AG04449 (cell line): ENCODE results near the gene NPC1.

Experiments used
- CTCF ChIA-PET: fragments of 350-600 bp; formaldehyde crosslinking; extraction: SDS; loops from one replicate; lab custom pipeline; 2021; ENCODE audit warnings: antibody characterized with exemption; lab: Yijun Ruan, JAX
- POLR2A ChIA-PET: fragments of 400-600, 350-600 bp; formaldehyde crosslinking; extraction: SDS; loops from one replicate; lab custom pipeline; 2020; ENCODE audit warnings: antibody characterized with exemption, inconsistent platforms; lab: Yijun Ruan, JAX
- DNase-seq: peaks from one replicate; pipeline ENCODE4 v3.0.0-alpha.2; 2010; ENCODE audit warnings: low read depth, low spot score
- H3K4me3 ChIP-seq: 2 replicates; pipeline ENCODE4 v1.5.1; 2011; ENCODE audit warnings: low read depth, mild to moderate bottlenecking, control low read depth, low read length
- TF ChIP-seq, protein P1 (sequence below): IDR thresholded peaks from one replicate; pipeline ENCODE4 v1.5.1; 2011; ENCODE audit warnings: mild to moderate bottlenecking, moderate library complexity, low read length, control low read depth, inconsistent platforms; ENCODE audit not compliant: insufficient read depth; ENCODE audit errors: missing control alignments

The NPC1 gene

DNA sequence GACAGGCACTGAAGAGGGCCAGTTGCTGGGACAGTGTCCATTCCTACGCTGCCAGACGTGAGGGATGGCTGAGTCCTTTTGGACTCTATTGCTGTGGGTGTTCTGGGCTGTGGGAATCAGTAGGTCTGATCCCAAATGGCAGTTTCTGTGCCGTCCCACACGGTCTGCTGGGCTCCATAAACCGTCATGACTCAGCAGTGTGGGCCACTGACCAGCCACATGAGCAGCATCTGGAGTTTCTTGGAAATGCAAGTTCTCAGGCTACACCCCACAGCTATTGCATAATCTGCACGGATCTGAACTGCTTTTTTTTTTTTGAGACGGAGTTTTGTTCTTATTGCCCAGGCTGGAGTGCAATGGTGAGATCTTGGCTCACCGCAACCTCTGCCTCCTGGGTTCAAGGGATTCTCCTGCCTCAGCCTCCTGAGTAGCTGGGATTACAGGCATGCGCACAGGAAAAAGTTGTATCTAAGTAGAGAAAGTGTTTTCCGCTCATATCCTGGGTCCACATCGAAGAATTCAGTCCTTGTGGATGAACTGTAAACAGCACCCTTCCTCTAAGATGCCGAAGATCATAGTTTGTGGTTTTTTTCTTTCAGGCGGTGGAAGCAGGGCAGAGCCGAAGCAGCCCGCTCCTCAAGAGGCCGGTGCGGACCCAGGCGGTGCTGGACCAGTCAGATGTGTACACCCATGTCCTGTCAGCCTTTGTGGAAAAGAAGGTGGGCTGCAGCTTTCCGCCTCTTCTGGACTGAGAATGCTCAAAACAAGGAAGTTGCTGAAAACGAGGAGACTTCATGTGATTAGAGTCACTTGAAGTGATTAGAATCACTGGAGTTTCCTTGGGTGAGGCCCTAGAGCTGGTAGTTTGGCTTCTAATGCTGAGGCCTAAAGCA is 57.5 kb downstream of the NPC1 start:
- no peak for DNase-seq
- TF ChIP-seq, protein P1, sequence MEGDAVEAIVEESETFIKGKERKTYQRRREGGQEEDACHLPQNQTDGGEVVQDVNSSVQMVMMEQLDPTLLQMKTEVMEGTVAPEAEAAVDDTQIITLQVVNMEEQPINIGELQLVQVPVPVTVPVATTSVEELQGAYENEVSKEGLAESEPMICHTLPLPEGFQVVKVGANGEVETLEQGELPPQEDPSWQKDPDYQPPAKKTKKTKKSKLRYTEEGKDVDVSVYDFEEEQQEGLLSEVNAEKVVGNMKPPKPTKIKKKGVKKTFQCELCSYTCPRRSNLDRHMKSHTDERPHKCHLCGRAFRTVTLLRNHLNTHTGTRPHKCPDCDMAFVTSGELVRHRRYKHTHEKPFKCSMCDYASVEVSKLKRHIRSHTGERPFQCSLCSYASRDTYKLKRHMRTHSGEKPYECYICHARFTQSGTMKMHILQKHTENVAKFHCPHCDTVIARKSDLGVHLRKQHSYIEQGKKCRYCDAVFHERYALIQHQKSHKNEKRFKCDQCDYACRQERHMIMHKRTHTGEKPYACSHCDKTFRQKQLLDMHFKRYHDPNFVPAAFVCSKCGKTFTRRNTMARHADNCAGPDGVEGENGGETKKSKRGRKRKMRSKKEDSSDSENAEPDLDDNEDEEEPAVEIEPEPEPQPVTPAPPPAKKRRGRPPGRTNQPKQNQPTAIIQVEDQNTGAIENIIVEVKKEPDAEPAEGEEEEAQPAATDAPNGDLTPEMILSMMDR: no peak
- POLR2A ChIA-PET: no interaction called here
- CTCF ChIA-PET: interaction anchor here (1.0 to 3.9 kb wide), 3 partner anchors 8 to 18 kb away, joined by 3 to 17 read pairs (median 3); no protein-coding TSS in a partner anchor
- H3K4me3 ChIP-seq: no peak overlapping the region

DNA sequence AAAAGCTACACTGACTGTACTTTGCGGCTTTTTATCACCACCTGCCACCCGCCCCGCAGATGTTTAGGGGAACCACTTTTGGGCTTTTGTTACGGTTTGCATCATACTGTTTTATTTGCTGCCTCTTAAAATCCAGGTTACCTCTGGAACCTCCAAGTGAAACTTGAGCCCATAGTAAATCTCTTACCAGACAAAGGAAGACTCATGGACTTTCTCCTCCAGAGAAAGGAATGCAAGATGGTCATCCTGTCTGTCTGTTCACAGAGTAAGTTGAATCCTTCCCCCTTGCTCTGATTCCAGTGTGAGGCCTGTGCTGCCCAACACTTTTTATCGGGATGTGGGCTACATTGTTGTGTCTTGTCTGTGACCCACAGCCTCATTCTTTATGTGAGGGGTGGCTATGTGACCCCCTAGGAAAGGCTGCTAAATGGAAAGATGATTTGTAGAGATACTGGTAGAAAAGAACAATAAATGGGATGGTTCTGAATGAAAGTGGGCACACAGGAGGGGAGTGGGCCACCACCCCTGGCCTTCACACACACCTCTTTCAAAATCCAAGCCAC is 59.7 kb downstream of the NPC1 start:
- ChIA-PET CTCF (interaction anchor here (1.3 to 2.4 kb wide), 2 partner anchors 11 to 175 kb away, joined by 4 to 17 read pairs; no protein-coding TSS in a partner anchor), POLR2A (no interaction called here)
- TF ChIP-seq, protein P1: no peak

DNA sequence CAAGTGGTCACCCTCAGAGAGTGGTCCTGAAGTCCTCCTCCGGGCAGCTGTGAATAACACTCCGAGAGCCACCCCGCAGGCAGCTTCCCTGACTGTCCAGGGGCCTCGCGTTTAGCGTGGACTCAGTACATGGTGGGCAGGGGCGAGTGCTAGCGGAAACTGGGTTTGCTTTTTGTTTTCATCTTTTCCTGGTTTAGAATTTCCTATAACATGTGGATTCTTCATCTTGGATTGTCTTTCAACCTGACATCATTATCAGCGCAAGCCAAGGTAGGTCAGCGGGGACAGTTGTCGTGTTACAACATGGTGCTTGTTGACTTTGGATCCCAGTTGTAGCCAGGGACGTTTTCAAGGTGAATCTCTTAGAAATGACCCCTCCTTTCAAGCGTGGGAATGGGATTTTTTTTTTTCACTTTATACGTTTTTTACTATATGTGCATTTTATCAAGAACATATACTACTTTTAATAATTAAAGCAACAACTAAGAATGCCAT is 62.0 kb downstream of the NPC1 start:
- ChIA-PET CTCF (interaction anchor here (0.6 to 2.4 kb wide), 5 partner anchors 8 to 25 kb away, joined by 3 to 17 read pairs (median 9); no protein-coding TSS in a partner anchor), POLR2A (no interaction called here)
- H3K4me3 ChIP-seq: no peak overlapping the region
- TF ChIP-seq, protein P1: no peak
- DNase-seq: no peak

More for the DNA sequence above, 59.7 kb downstream of the NPC1 start:
- no peak for DNase-seq
- H3K4me3 ChIP-seq: no peak overlapping the region

DNA sequence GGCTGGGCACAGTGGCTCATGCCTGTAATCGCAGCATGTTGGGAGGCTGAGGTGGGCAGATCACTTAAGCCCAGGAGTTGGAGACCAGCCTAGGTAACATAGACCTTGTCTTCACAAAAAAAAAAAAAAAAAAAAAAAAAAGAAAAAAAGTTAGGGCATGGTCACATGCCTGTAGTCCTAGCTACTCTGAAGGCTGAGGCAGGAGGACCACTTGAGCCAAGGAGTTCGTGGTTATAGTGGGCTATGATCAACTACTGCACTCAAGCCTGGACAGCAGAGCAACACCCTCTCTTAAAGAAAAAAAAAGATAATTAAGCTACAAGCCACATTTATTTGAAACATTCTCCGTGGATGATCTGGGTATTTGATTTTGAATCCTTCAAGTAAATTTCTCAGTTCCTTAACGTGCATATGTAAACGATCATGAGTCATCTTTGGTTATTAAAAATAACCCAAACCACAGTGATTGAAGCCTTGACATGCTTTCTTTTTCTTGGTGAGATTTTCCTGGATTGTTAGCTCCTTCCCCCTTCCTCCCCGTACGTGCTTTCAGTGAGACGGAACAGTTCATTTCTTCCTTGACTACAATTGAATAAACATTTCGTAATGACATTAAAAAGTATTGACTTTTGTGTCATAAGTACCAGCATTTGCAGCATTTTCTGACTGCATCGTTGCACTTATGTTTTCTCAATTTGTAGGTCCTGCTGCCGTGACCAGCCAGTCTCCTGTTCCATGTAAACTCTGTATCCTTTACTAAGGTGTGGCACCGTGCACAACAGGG is 62.7 kb downstream of the NPC1 start:
- peak; percentile 41 for DNase-seq
- ChIA-PET POLR2A (no interaction called here), CTCF (interaction anchor here (0.6 to 2.3 kb wide), 5 partner anchors 9 to 25 kb away, joined by 3 to 11 read pairs (median 3); no protein-coding TSS in a partner anchor)
- TF ChIP-seq, protein P1: no peak
- H3K4me3 ChIP-seq: no peak overlapping the region

DNA sequence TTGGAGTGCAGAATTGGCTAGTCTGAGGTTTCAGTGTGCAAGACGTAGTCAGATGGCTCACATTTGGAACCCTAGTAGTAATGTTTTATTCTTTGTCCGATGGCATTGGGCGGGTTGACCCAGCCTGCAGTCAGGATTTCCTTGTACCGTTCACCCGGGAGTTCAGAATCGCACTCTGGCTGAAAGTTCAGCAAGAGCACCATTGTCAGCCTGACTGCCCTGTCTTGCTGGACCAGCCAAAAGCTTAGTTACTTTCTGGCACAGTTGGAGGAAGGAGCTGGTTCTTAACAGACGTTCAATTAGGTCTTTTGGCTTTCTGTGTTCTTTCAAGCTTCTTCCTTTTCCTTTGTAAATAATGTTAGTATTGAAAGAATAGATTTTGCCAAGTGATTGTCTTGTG is 64.4 kb downstream of the NPC1 start:
- ChIA-PET CTCF (interaction anchor here (1.0 to 2.3 kb wide), 4 partner anchors 7 to 67 kb away, joined by 3 to 11 read pairs (median 4); no protein-coding TSS in a partner anchor), POLR2A (no interaction called here)
- DNase-seq: no peak
- no peak overlapping the region for H3K4me3 ChIP-seq
- TF ChIP-seq, protein P1: no peak
